Activated T-helper 2 cell treated with anti-CD3 and anti-CD28 coated beads, Interferon-gamma antibody, Interleukin-2, Interleukin-4, amounts not matched to agents 10 μg/mL and 5 μg/mL and 100 μg/mL, durations not matched to agents 14 hours and 24 hours and 36 hours (primary cell): ENCODE measurements around the gene FAM184A. TPM values are rescaled to one million over a fixed set of nuclear protein-coding genes. Genes with fewer than 3 reads are reported as not detected.
"Not testable (repeated sequence)": the region's sequence is repeated elsewhere in the genome, so short reads cannot be mapped to it uniquely, and the experiment has no call there.

Experiments
- DNase-seq: peaks from one replicate; pipeline ENCODE4 v3.0.0; 2021; ENCODE audit warnings: low spot score
- H3K27ac Mint-ChIP-seq: one replicate; pipeline ENCODE4 v1.8.0; 2021; ENCODE audit warnings: mixed read lengths
- H3K27me3 Mint-ChIP-seq: one replicate; pipeline ENCODE4 v1.8.0; 2021; ENCODE audit warnings: low read depth, mixed read lengths
- H3K36me3 Mint-ChIP-seq: one replicate; pipeline ENCODE4 v1.8.0; 2021; ENCODE audit warnings: low read depth, mixed read lengths
- H3K4me1 Mint-ChIP-seq: one replicate; pipeline ENCODE4 v1.8.0; 2021; ENCODE audit warnings: low read depth, mixed read lengths
- H3K4me3 Mint-ChIP-seq: one replicate; pipeline ENCODE4 v1.8.0; 2021; ENCODE audit warnings: low read depth, mild to moderate bottlenecking, moderate library complexity, mixed read lengths
- H3K9me3 Mint-ChIP-seq: one replicate; pipeline ENCODE4 v1.8.0; 2021; ENCODE audit warnings: mixed read lengths
- intact Hi-C: fragments of 100-400 bp; cut with micrococcal nuclease; formaldehyde crosslinking; loops from one replicate; pipeline ENCODE4 v1.15.1; 2023
- total RNA-seq: library from RNA; stranded (reverse); gene quantifications from 2 replicates; pipeline ENCODE4 v1.2.3, GENCODE V29; 2022

Gene FAM184A
- total RNA-seq, 1 donor from 2014 or later = 2.6 TPM

DNA sequence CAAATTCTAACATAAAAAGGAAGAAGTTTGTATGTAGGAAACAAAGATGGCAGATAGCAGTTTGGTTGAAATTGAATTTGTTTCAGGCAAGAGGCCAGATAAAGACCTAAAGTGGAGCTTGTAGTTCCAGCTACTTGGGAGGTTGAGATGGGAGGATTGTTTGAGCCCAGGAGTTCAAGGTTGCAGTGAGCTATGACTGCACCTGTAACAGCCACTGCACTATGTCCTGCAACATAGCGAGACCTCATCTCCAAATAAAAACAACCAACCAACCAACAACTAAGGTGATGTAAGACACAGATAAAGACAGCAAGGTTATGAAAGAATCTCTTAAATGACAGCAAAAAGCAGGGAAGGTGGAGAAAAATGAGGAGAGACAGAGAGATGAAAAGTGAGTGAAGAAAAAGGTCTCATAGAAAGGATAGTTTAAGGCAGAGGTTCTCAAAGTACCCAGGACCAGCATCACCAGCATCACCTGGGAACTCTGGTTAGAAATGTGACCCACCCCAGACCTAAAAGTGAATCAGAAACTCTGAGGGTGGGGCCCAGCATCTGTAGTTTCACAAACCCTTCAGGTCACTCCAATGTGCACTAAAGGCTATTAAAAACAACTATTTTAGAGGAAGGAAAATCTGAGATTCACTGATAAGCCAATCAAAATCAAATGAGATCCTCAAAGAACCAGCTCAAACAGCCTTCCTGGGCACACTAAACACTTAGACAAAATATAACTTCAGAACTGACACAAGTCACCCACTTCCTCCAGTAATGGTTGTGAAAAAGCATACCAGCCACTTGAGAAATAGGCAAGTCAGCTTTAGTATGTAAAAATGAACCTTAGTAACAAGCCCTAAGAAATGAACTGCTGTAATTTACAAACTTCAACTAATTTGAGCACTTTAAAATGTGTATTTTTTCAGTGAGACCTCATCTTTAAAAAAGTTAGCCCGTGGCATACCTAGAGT is 57.6 kb downstream of the FAM184A start:
- Mint-ChIP-seq H3K27ac (no peak overlapping the region), H3K36me3 (no peaks in the 10 kb centered on the region), H3K27me3 (no peaks in the 10 kb centered on the region), H3K4me1 (peaks cover 3% of the 10 kb centered on the region), H3K9me3 (no peaks in the 10 kb centered on the region), H3K4me3 (no peak overlapping the region)
- DNase-seq = no peak
- intact Hi-C loops = no loop called here

DNA sequence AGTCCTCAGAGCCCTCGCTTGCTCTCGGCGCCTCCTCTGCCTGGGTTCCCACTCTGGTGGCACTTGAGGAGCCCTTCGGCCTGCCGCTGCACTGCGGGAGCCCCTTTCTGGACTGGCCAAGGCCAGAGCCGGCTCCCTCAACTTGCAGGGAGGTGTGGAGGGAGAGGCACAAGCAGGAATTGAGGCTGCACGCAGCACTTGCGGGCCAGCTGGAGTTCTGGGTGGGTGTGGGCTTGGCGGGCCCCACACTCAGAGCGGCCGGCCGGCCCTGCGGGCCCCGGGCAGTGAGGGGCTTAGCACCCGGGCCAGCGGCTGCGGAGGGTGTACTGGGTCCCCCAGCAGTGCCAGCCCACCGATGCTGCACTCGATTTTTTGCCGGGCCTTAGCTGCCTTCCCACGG is 63.3 kb downstream of the FAM184A start:
- H3K4me3 Mint-ChIP-seq, H3K36me3 Mint-ChIP-seq, DNase-seq, H3K27ac Mint-ChIP-seq, H3K27me3 Mint-ChIP-seq, H3K9me3 Mint-ChIP-seq, H3K4me1 Mint-ChIP-seq, intact Hi-C loops: not testable (repeated sequence)

DNA sequence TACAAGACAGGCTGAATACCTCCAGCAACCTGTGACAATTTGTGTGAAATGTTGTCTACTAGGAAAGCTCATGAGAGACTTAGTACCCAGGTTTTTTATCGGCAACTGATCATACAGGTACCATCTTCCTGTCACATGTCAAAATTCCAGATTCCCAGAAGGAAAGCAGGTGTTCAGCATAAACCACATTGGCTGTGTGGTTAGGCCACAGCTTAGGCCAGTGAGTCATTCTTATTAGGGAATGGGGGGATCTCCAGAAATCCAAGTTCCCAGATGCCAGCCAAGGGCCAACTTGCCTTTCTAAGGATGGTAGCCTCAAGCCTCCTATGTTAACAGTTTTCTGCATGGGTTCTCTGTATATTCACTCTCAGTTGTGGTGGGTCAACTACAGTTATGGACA is 65.9 kb downstream of the FAM184A start:
- no peak overlapping the region for H3K27ac Mint-ChIP-seq
- no peak for DNase-seq
- H3K36me3 Mint-ChIP-seq = peaks cover 10% of the 10 kb centered on the region
- no peaks in the 10 kb centered on the region for H3K4me1 Mint-ChIP-seq
- intact Hi-C loops = no loop called here
- H3K4me3 Mint-ChIP-seq = no peak overlapping the region
- no peaks in the 10 kb centered on the region for H3K27me3 Mint-ChIP-seq
- H3K9me3 Mint-ChIP-seq = peaks cover 6% of the 10 kb centered on the region

DNA sequence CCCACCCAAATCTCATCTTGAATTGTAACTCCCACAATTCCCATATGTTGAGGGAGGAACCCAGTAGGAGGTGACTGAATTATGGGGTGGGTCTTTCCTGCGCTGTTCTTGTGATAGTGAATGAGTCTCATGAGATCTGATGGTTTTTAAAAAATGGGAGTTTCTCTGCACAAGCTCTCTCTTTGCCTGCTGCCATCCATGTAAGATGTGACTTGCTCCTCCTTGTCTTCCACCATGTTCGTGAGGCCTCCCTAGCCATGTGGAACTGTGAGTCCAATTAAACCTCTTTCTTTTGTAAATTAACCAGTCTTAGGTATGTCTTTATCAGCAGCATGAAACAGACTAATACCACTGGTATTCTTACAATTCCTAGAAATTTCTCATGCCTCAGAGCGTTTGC is 69.2 kb downstream of the FAM184A start:
- H3K4me3 Mint-ChIP-seq, H3K9me3 Mint-ChIP-seq, H3K4me1 Mint-ChIP-seq, DNase-seq, H3K27me3 Mint-ChIP-seq, H3K36me3 Mint-ChIP-seq, H3K27ac Mint-ChIP-seq, intact Hi-C loops: not testable (repeated sequence)

DNA sequence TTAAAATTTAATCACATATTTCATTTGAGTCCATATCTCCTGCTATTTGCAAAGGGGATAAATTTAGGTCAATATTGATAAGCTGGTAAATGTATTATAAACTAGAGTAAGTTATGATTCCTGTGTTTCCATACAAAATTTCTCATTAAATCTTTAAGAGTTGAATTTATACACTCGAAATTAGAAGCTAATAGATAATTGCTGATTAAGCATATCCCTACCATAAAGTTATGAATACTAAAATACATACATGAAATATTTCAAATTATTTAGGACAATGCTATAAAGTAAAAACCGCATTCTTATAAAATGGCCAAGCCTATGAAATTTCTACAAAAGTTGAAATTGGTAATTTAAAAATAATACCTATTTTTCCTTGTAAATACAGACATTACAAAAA is 71.5 kb downstream of the FAM184A start:
- Mint-ChIP-seq H3K4me3 (no peak overlapping the region), H3K27me3 (no peaks in the 10 kb centered on the region), H3K27ac (no peak overlapping the region), H3K4me1 (no peaks in the 10 kb centered on the region), H3K9me3 (peaks cover 6% of the 10 kb centered on the region), H3K36me3 (peaks cover 10% of the 10 kb centered on the region)
- intact Hi-C loops = no loop called here
- DNase-seq = no peak

DNA sequence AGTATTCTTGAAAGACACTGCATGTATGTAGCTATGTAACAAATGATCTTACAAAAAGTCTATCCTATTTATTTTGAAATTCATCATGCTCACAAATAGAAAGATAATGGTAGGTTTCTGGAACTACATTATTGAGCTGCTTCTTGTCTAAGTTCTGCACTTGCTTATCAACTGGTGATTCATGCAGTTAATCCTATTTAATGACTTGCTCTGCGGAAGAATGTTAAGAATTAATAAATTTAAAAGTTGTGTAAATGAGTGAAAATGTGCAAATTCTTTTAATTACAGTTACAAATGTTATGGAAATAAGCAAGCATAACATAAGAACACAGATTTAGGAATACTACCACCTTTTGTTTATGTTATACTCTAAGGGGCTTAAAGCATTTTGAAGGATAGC is 76.4 kb downstream of the FAM184A start:
- Mint-ChIP-seq H3K9me3 (no peaks in the 10 kb centered on the region), H3K27me3 (no peaks in the 10 kb centered on the region), H3K4me3 (no peak overlapping the region), H3K36me3 (peaks cover 2% of the 10 kb centered on the region), H3K4me1 (no peaks in the 10 kb centered on the region), H3K27ac (no peak overlapping the region)
- no peak for DNase-seq
- intact Hi-C loops = no loop called here

DNA sequence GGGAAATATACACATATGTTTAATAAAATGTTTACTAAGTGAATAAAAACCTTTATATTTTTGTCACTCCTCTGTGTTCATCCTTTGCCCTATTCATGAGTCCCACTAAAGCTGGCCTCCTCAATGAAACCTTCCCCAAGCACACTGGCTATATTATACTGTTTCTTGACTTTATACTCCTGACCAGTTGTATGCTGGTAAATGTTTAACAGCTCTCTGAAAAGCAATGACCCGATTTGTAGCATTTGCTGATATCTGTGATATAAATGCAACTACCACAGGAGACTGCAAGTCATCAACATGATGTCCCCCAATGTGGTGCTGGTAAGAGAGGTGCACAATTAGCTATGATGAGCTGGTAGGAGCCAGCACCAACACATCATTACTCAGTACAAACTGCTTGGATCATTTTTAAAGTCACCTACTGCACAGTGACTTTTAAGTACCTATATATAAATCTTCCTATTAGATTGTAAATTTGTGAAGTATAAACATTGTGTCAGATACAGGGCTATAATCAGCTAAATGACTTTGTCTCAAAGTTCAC is 78.9 kb downstream of the FAM184A start:
- intact Hi-C loops = no loop called here
- Mint-ChIP-seq H3K36me3 (peaks cover 2% of the 10 kb centered on the region), H3K4me3 (no peak overlapping the region), H3K9me3 (no peaks in the 10 kb centered on the region), H3K27ac (no peak overlapping the region), H3K27me3 (no peaks in the 10 kb centered on the region), H3K4me1 (no peaks in the 10 kb centered on the region)
- DNase-seq = no peak

DNA sequence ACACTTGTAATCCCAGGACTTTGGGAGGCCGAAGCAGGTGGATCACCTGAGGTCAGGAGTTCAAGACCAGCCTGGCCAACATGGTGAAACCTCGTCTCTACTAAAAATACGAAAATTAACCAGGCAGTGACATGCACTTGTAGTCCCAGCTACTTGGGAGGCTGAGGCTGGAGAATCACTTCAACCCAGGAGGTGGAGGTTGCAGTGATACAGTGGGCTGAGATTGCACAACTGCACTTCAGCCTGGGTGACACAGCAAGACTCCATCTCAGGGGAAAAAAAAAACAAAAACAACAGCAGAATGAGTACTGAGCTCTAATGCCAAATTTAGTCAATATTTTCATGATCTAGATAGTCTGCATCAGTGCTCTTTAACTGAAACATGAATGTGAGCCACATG is 81.0 kb downstream of the FAM184A start:
- DNase-seq, H3K27me3 Mint-ChIP-seq, H3K4me1 Mint-ChIP-seq, H3K4me3 Mint-ChIP-seq, H3K9me3 Mint-ChIP-seq, H3K27ac Mint-ChIP-seq, intact Hi-C loops, H3K36me3 Mint-ChIP-seq: not testable (repeated sequence)

DNA sequence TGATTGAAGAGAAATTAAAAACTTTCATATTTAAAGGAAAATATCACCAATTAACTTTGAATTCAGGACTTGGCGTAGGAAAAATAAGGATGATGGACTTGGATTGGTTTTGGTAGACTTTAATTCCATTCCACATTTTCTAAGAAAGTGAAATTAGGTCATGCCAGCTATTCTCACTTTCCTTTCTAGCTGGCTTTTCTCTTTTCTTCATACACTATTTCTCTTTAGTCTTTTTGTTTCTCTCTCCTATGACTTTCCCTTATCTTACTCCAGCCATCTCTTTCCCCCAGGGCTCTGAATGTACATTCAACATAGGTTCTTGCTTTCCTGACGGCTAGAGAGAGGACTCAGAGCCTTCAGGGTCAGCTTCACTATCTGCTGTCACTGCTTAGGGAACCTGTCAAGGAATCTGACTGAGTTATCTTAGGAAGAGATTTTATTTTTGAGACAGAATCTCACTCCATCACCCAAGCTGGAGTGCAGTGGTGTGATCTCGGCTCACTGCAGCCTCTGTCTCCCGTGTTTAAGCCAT is 82.1 kb downstream of the FAM184A start:
- Mint-ChIP-seq H3K4me3 (no peak overlapping the region), H3K36me3 (peaks cover 2% of the 10 kb centered on the region), H3K9me3 (no peaks in the 10 kb centered on the region), H3K27ac (no peak overlapping the region), H3K4me1 (no peaks in the 10 kb centered on the region), H3K27me3 (no peaks in the 10 kb centered on the region)
- intact Hi-C loops = no loop called here
- DNase-seq = no peak

DNA sequence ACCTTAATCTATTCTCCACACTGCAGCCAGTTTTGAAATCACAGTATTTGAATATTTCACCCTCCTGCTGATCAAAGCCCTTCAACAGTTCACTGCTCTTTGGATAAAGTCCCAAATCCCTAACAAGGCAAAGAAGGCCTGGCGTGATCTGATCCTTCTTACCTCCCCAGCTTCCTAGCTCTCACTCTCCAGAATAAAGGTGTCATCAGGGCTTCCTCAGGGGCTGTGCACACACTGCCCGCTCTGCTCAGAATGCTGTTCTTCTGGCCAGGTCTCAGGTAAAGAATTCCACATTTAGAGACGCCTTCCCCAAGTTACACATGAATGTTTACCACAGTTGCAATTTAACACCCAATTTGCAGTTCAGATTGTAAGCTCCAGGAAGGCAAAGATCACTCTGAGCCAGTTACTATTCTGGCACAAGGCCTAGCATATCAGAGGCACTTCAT is 84.6 kb downstream of the FAM184A start:
- no peaks in the 10 kb centered on the region for H3K9me3 Mint-ChIP-seq

DNA sequence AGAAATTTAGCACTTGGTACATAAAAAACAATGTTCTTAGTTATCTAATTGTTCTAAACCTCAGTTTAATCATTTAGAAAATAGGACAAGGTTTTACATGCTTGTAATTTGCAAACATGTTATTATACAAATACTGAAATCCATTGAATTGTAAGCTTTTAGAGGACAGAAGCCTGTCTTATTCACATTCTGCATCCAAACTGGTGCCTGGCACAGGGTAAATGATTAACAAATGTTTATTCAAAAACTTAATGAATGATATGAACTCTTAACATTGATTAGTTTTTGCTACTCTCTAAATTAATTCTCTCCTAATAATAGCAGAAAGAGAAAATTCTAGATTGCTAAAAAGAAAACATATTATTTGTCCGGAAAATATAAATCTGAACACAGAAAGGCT is 85.1 kb downstream of the FAM184A start:
- intact Hi-C loops = no loop called here
- no peak for DNase-seq
- H3K9me3 Mint-ChIP-seq = no peaks in the 10 kb centered on the region
- no peak overlapping the region for H3K27ac Mint-ChIP-seq
- H3K4me1 Mint-ChIP-seq = no peaks in the 10 kb centered on the region
- H3K4me3 Mint-ChIP-seq = no peak overlapping the region
- H3K27me3 Mint-ChIP-seq = no peaks in the 10 kb centered on the region
- no peaks in the 10 kb centered on the region for H3K36me3 Mint-ChIP-seq

More for the DNA sequence above, 84.6 kb downstream of the FAM184A start:
- Mint-ChIP-seq H3K27me3 (no peaks in the 10 kb centered on the region), H3K4me1 (no peaks in the 10 kb centered on the region), H3K4me3 (no peak overlapping the region), H3K27ac (no peak overlapping the region), H3K36me3 (peaks cover 2% of the 10 kb centered on the region)
- intact Hi-C loops = no loop called here
- no peak for DNase-seq

DNA sequence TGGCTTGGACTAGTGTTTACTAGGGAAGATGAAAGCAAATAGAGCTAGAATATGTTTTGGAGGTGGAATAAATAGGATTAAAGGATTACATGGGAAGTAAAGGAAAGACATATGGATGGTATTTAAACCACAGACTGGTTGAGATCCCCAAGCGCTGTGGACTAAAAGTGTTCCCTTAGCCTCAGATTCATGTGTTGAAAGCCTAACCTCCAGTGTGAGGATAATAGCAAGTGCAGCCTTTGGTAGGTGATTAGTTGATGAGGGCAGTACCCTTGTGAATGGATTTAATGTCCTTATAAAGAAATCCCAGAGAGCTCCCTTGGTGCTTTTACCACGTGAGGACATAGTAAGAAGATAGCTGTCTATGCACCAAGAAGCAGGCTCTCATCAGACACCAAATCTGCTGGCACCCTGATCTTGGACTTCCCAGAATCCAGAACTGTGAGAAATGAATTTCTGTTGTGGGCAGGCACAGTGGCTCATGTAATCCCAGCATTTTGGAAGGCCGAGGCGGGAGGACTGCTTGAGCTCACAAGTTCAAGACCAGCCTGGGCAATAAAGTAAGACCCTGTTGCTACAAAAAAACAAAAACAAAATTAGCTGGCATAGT is 86.2 kb downstream of the FAM184A start:
- H3K27me3 Mint-ChIP-seq = no peaks in the 10 kb centered on the region
- H3K36me3 Mint-ChIP-seq = no peaks in the 10 kb centered on the region
- H3K4me3 Mint-ChIP-seq = no peak overlapping the region
- intact Hi-C loops = no loop called here
- H3K4me1 Mint-ChIP-seq = no peaks in the 10 kb centered on the region
- DNase-seq = no peak
- H3K27ac Mint-ChIP-seq = no peak overlapping the region
- H3K9me3 Mint-ChIP-seq = no peaks in the 10 kb centered on the region

DNA sequence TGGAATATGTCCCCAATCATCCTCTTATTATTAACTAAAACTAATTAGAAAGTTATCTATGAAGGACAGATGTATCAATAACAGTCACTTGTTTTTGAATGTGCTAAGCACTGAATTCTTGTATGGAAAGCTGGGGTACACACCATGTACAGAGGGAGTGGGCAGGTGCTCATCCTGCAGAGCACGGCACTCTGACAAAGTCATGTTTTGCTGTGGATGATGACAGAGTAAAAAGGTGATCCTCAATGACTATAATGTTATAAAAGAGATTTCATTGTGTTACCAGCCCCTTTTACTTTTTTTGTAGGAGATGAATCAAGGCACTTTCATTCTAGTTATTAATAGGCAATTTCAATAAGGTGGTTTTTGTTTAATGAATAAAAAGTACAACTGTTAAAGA is 92.2 kb downstream of the FAM184A start:
- H3K27me3 Mint-ChIP-seq = no peaks in the 10 kb centered on the region
- no peaks in the 10 kb centered on the region for H3K9me3 Mint-ChIP-seq
- H3K27ac Mint-ChIP-seq = no peak overlapping the region
- H3K4me3 Mint-ChIP-seq = no peak overlapping the region
- H3K4me1 Mint-ChIP-seq = no peaks in the 10 kb centered on the region
- DNase-seq = no peak
- H3K36me3 Mint-ChIP-seq = no peaks in the 10 kb centered on the region
- intact Hi-C loops = no loop called here
